ENCODE results near the gene GEMIN4.
A peak's percentile ranks its signal among the peaks of the same experiment; 100 is the strongest.
"Not testable (repeated sequence)": the region's sequence is repeated elsewhere in the genome, so short reads cannot be mapped to it uniquely, and the experiment has no call there.

Gene GEMIN4

DNA sequence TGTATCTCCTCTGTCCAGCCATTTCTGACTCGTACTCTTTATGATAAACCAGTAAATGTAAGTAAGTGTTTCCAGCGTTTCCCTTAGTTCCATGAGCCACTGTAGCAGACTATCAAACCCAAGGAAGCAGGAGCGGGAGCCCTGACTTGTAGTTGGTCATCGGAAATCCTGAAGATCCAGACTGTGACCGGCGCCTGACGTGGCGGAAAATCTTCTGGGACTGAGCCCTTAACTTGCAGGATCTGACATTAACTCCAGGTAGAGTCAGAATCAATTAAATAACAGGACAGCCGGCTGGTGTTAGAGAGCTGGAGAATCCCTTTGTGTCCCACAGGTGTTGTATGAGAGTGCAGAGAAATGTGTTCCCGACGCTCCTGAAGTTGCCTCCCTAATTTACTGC lies 26.0 kb upstream of the GEMIN4 start:
- no peak for DNase-seq (ENCODE audit: low read depth in 2 of 2)

DNA sequence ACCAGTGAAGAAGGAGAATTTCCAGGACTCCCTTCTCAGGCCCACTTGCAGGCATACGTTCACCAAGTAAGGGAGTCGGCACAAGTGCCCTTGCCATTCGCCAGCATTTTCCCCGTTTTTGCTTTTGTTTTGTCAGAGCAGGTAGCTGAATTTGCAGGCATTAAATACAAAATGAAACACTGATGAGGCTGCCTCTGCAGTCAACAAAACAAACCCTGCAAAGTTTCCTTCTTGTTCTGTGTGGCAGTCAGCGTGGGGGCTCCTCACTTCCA lies 22.2 kb upstream of the GEMIN4 start:
- DNase-seq (ENCODE audit: low read depth in 2 of 2), result no peak

DNA sequence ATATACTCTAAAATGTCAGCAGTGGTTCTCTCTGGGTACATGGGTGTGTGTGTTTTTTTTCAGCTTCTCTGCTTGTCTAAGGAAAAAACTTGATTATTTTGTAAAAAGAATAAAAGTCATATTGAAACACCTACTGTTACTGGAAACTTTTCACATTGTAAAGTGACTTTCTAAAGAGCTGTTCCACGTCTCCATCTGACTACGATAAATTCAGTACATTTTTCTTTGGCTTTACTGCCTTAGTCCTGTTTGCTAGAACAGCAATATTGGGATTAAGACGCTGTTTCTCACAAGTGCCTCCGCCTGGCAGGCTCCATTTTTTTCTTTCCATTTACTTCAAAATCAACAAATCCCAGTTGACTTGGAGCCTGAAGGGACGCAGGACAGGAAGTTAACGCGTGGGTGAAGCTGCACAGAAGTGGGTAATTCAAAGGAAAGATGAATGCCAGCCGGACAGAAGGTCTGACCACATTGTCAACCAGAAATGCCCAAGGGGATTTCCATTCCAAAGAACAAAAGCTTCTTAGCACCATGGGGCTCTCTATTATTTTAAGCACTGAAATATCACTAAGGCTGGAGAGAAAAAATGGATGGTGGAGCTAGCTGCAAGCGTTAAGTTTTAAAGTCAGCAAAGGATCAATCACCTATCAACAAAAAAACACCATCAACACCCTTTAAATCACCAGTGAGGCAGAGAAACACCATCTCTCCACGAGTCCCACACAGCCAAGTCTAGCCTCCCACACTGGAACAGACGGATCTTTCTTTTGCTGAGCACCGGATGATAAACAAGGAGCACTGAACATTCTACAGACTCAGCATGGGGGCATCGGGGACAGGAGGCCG lies 21.6 kb upstream of the GEMIN4 start:
- no peak for DNase-seq (ENCODE audit: low read depth in 2 of 2)

- no peak for DNase-seq (ENCODE audit: low read depth in 2 of 2)
Observed at GRCh38 chr17:773016-773415, 21.0 kb upstream of the GEMIN4 start.

- DNase-seq (ENCODE audit: low read depth in 2 of 2), result no peak
Observed at GRCh38 chr17:767076-767475, 15.0 kb upstream of the GEMIN4 start.

- no peak for DNase-seq (ENCODE audit: low read depth in 2 of 2)
Observed at GRCh38 chr17:760371-760770, 8.3 kb upstream of the GEMIN4 start.

GRCh38 chr17:759964-760363 lies 7.9 kb upstream of the GEMIN4 start:
- DNase-seq (ENCODE audit: low read depth in 2 of 2), result no peak

GRCh38 chr17:756010-756567 lies 4.0 kb upstream of the GEMIN4 start:
- DNase-seq (ENCODE audit: low read depth in 2 of 2), result not testable (repeated sequence)

GRCh38 chr17:755319-755961 lies 3.4 kb upstream of the GEMIN4 start:
- not testable (repeated sequence) for DNase-seq (ENCODE audit: low read depth in 2 of 2)

- no peak for DNase-seq (ENCODE audit: low read depth in 2 of 2)
Observed at GRCh38 chr17:753418-753817, 1.4 kb upstream of the GEMIN4 start.

DNA sequence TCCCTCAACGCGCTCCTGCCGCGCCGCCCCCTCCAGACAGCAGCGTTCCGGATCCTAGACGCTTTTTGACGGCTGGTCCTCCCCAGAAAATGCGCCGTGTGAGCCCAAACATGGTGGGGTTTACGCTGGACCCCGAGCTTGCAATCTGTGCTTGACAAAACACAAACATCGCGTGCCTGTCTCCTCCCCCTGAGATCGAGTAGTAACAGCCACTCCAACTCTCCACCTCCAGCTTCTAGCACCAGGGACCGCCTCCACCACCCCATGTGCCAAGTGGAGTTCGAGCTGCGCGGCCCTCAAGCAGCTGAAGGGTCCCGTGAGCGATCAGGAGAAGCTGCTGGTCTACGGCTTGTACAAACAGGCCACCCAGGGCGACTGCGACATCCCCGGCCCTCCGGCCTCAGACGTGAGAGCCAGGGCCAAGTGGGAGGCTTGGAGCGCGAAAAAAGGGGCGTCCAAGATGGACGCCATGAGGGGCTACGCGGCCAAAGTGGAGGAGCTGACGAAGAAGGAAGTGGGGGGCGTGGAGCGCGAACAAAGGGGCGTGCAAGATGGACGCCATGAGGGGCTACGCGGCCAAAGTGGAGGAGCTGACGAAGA lies 656 bp upstream of the GEMIN4 start:
- DNase-seq (ENCODE audit: low read depth in 2 of 2), result peak in 1 of 2 experiments; percentile 29

GRCh38 chr17:751269-752001 lies 629 bp downstream of the GEMIN4 start:
- peak in 1 of 2 experiments; percentile 4 for DNase-seq (ENCODE audit: low read depth in 2 of 2)

GRCh38 chr17:750431-751037 lies 1.5 kb downstream of the GEMIN4 start:
- DNase-seq (ENCODE audit: low read depth in 2 of 2), result no peak

GRCh38 chr17:749359-749758 lies 2.7 kb downstream of the GEMIN4 start:
- not testable (repeated sequence) for DNase-seq (ENCODE audit: low read depth in 2 of 2)

DNA sequence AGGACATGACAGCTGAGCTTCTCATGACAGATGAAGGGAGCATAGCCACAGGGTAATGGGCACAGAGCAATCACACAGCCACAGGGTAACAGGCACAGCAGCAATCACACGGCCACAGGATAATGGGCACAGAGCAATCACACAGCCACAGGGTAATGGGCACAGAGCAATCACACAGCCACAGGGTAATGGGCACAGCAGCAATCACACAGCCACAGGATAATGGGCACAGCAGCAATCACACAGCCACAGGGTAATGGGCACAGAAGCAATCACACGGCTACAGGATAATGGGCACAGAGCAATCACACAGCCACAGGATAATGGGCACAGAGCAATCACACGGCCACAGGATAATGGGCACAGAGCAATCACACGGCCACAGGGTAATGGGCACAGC lies 3.5 kb downstream of the GEMIN4 start:
- not testable (repeated sequence) for DNase-seq (ENCODE audit: low read depth in 2 of 2)

DNA sequence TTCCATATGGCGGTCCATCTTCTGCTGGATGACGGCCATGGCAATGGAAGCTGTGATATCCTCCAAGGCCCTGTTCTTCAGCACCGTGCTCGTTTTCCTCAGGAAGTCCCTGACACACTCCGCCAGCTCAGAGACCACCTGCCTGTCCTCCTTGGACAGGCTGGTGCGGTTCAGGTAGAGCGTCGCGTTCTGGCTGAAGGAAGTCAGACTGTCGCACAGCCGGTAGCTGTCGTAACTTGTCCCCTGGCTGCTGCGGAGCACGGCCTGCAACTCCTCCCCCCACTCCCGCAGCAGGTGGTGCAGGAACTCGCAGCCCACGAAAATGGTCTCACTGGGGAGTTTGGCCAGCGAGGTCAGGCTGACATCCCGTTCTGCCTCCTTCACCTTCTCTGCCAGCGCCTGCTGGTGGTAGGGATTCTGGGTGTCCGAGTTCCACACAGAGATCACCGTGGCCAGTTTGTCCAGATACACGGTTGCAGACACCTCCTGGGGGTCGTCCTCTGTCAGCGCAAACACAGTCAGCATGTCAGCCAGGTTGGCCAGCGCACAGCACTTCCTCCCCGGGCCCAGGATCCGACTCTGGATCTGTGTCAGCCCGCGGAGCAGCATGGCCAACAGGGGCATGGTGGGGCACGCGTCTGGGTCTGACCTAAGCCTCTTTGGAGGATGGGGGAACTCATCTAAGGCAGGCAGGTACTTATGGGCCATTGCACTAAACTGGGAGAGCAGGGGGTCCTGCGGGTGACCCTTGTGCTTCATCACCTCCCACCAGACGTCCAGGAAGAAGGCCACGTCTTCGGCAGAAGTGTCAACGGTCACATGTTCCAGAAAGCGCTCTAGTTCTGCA lies 5.1 kb downstream of the GEMIN4 start:
- DNase-seq (ENCODE audit: low read depth in 2 of 2), result no peak

DNA sequence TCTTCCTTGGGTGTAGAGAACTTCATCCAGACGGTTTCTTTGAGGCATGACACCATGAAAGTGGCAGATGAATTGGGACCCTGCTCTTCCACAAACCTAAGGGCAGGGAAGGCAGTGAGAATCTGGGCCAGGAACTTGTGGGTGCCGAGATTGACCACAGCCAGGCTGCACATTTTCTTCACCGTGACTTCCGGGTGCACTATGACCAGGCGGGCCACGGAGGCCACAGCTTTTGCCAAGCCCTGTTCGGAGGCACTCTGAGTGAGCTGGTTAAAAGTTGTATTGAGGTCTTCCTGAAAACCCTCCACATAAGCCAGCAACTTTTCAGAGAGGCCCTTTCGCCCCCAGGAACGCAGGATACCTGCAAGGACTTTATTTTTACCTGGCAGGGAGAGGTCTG lies 5.9 kb downstream of the GEMIN4 start:
- no peak for DNase-seq (ENCODE audit: low read depth in 2 of 2)

GRCh38 chr17:745406-745805 lies 6.7 kb downstream of the GEMIN4 start:
- no peak for DNase-seq (ENCODE audit: low read depth in 2 of 2)

- DNase-seq (ENCODE audit: low read depth in 2 of 2), result no peak
Observed at GRCh38 chr17:744937-745336, 7.1 kb downstream of the GEMIN4 start.

DNA sequence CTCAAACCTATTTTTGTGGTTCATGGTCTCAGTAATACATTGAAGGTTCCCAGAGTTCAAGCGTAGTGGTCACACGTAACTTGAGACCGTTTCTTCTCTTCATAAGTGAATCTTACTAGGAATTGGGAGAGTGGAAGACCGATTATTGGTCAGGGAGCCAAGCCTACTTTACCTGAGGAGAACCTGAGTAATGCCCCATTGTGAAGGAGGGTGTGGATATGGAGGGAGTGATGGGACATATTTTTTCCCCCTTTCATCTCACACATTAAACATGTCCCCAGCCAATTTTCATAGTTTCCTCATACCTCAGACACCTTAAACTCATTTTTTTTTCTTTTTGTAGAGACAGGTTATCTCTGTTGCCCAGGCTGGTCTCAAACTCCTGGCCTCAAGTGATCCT lies 8.9 kb downstream of the GEMIN4 start:
- DNase-seq (ENCODE audit: low read depth in 2 of 2), result no peak
